ENCODE measurements around the gene MAP2.

The MAP2 gene
- total RNA-seq = 0.04 to 0.77 (median 0.38) reads per million in 3 experiments

- peak; percentile 33 for DNase-seq
Measured at GRCh38 chr2:209423562-209424198, at the start of gene MAP2. Gene MAP2 (plus strand): TSS chr2:209424047. CDS start chr2:209653171, 229,124 bp downstream.

GRCh38 chr2:209376686-209377085, 47.2 kb upstream of the MAP2 start:
- no peak for DNase-seq

DNA sequence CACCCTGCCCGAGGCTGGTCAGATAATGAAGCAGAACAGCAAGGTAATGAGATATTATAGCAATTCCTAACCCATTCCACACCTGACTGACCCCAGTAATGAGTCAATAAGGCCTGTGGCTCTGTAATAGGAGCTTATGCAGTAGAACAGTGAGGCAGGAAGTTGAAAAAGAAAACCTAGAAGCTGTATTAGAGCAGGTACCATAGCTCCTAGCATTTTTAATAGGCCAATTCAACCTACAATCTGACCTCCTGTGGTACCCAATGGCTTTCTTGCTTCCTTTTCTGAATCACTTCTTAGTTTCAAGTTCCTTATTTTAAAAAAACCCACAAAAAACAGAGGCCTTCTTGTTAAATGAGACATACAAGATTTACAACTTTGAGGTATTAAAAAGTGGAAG, 43.6 kb upstream of the MAP2 start:
- DNase-seq = no peak

GRCh38 chr2:209381091-209381490, 42.8 kb upstream of the MAP2 start:
- no peak for DNase-seq

DNA sequence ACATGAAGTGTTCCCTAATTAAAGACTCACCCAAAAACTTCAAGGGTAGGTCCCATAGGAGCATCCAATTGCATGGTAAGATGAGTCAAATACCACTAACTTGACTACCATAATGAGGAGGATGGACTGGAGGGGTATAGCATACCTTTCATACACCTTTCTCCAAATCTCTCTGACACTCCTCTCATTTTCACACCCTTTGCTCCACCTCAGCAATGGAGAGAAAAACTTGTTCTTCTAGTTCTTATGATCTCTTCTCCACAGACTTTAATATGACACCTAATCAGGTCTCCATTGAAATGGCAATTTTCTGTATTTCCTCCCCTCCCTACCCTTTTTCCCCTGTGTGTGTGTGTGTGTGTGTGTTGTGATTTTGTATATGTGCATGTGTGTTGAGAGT, 41.1 kb upstream of the MAP2 start:
- no peak for DNase-seq

- DNase-seq = no peak
Measured at GRCh38 chr2:209383212-209383611, 40.6 kb upstream of the MAP2 start.

DNA sequence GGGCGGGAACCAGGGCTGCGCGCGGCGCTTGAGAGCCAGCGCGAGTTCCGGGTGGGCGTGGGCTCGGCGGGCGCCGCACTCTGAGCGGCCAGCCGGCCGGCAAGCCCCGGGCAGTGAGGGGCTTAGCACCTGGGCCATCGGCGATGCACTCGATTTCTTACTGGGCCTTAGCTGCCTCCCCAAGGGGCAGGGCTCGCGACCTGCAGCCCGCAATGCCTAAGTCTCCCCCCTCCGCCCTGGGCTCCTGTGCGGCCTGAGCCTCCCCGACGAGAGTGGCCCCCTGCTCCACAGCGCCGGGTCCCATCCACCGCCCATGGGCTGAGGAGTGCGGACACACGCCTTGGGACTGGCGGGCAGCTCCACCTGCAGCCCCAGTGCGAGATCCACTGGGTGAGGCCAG, 36.5 kb upstream of the MAP2 start:
- no peak for DNase-seq

DNA sequence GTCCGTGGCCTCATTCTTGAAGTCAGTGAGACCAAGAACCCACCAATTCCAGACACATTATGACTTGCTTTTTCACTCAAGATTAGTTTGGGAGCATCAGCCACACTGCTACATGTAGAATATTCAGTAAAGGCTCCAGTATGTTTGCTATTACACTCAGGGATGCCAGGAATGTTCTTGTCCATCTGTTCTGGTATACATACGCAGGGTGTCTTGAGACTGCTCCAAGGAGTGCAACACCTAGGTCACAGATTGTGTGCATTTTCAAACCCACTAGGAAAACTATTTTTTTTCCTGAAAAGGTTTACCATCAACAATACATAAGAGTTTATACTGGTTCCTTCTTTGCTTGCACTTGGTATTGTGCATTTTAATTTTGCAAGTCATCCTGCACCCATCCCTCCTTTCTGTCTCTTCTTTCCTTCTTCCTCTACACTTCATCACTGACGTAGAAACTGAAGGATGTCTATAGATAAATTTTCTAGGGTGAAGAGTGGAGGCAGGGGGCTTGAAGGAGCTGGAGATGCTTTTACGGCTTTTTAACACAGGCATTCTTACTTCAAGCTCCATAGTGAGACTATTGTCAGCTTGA, 35.3 kb upstream of the MAP2 start:
- no peak for DNase-seq

DNA sequence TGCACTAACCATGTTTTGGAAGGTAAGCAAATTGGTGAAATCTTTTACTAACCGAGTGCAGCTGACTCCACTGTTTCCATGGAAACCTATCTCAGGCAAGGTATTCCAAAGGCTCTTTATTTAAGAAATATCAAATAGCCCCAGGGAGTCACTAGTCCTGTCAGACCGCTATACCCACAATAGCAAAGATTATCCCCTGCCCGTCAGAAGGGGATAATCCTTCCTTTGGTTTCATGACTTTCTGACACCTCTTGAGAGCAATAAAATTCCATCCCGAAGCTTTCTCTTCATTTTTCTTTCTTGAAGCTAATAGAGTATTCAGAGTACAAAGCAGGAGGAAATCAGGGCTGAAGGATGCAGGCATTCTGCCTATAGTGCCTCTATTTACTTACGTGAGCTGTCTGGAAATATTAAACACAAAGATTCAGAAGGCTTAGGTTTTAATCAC, 34.7 kb upstream of the MAP2 start:
- DNase-seq = no peak

GRCh38 chr2:209390839-209391238, 33.0 kb upstream of the MAP2 start:
- DNase-seq = no peak

- DNase-seq = no peak
Measured at GRCh38 chr2:209391776-209392401, 32.0 kb upstream of the MAP2 start.

DNA sequence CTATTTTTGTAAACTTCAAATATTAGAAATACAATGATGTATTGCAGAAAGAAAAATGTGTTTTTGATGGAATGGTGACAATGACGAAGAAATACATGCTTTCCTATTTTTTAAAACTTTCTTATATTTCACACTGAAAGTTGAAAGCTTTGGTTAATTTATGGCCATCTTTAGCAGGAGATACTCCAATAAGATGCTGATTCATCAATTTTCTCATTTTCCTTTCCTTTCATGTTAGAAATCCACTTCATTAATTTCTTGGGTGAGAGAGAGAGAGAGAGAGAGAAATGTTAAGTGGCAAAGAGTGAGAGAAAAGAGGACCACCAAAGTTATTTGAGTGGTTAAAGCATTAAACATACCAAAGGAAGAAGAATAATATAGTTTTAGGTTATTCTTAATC, 28.6 kb upstream of the MAP2 start:
- DNase-seq = no peak

DNA sequence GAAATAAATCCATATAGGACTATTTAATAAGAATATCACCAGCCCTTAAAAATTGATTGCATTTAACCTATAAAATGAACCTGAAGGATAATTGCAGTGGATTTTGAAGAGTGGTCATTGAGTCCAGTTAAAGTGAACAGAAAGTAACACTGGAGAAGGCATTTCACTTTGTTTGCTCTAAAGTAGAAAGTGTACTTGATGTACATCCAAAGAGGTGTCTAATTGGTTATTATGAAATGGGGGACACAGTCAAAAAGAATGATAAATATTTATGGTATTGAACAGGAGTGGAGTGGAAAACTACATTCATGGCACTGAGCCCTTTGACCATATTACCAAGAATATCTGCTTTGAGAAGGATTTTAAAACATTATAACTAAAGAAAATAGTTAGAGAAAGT, 28.2 kb upstream of the MAP2 start:
- no peak for DNase-seq

DNA sequence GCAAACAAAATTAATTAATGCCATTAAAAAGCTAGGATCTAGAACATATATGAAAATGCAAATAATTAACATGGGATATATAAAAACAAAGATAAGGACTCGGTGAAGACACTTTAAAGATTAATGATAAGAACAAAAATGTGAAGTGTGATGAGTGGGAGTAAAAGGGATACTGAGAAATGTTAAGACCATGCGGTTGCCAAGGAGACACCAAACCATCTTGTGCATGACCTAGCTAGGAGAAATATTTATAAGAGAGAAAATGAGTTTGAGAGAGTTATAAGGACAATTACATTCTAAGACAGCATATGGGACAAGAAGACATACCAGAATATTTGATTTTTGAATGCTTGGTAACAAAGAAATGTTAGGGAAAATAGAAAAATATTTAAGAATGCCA, 25.4 kb upstream of the MAP2 start:
- no peak for DNase-seq

GRCh38 chr2:209401788-209402187, 22.1 kb upstream of the MAP2 start:
- DNase-seq = no peak

DNA sequence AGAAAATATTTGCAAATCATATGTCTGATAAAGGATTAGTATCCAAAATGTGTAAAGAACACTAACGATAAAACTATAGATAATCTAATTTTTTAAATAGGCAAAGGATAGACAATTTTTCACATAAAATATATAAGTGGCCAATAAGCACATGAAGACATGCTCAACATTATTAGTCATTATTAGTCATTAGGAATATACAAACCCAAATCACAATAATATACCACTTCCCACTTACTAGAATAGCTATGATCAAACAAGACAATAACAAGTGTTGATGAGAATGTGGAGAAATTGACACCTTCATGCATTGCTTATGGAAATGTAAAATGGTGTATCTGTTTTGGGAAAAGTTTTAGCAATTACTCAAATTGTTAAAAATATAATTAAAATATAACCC, 12.6 kb upstream of the MAP2 start:
- DNase-seq = no peak

DNA sequence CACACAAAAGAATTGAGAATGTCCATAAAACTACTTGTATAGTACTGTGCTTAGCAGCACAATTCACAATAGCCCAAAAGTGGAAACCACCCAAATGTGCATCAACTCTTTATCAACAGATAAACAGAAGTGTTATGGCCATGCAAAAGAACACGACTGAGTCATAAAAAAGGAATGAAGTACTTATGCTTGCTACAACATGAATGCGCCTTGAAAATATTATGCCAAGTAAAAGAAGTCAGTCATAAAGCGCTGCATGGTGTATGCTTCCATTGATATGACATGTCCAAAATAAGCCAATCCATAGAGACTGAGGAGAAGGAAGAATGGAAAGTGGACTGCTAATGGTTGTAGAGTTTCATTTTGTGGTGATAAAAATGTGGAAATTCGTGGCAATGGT, 12.1 kb upstream of the MAP2 start:
- no peak for DNase-seq

DNA sequence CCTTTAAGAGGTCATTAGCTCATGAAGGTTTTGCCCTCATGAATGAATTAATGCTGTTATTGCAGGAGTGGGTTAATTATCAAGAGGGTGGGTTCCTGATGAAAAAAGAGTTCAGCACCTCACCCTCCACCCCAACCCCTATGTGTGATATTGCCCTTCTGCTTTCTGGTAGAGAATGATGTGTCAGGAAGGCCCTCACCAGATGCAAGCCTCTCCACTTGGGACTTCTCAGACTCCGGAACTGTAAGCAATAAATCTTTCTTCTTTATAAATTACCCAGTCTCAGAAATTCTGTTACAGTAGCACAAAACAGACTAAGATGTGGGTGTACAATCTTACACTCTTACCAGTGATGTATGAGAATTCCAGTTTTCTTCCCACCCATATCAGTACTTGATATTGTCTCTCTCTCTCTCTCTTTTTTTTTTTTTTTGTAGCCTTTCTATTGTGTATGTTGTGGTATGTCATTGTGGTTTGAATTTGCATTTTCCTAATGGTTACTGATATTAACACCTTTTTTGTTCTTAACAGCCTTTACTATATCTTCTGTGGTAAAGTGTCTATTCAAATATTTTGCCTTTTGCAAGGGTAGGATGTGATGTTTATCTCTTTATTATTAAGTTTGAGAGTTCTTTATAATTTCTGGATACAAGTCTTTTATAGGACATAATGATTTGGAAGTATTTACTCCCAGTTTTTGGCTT, 10.4 kb upstream of the MAP2 start:
- no peak for DNase-seq

- DNase-seq = no peak
Measured at GRCh38 chr2:209416913-209417312, 6.9 kb upstream of the MAP2 start.

- no peak for DNase-seq
Measured at GRCh38 chr2:209422191-209422754, 1.6 kb upstream of the MAP2 start.

DNA sequence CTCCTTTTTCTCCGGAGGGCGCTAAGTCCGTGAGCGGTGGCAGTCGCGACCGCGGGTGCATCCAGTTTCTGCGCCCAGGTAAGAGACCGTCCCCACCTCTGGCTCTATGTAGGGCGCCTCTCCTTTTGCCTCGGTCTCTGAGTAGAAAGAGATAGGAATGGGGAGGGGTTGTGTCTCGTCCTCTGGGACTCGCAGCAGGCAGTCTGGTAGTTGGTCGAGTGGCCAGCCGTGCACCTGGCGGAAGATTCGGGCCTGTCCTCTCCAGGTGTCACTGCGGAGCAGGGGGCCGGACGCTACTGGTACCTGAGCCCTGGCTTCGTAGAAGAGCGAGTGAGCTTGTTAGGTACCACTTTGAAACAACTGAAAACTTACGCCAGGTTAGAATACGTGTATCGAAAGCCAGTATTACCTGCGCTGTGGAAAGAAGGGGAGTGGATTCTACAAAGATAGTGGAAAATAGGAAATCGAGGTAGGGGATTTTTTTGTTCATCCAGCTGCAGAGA, 403 bp downstream of the MAP2 start:
- no peak for DNase-seq

DNA sequence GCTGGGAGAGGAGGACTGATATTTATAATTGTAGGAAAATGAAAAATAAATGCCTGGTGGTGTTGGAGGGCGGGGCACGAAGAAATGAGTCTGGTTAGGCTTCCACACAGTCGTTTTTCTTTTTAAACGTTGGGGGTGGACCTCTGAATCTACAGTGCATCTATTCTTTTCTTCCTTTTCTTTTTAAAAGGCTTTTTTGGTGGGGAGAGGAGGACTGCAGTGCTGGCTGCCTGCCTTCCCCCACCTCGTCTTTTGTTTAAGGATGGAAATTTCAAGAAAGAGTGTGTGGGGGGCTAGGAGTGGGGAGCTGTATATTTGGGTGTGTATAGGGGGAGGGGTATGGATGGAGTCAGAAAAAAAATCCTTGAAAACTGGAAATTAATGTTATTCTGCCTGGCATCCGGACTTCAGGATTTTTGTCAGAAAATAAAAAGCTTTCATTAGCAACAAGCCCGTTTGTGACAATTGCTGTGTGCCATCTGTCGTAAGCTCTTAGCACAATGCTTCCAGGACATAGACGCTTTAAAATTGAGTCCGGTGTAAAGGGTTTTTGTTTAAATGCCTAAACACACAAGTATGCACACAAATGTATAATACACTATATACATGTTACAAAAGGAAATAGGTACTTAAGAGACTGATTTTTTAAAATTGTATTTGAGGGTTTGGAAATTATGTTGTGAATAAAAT, 1.1 kb downstream of the MAP2 start:
- DNase-seq = no peak
